GM12875 (cell line): ENCODE results near the gene FAM20B.
A peak's percentile ranks its signal among the peaks of the same experiment; 100 is the strongest.
"Not testable (repeated sequence)": the region's sequence is repeated elsewhere in the genome, so short reads cannot be mapped to it uniquely, and the experiment has no call there.

Experiments
- H3K4me3 ChIP-seq: one replicate; pipeline ENCODE4 v1.5.1; 2011; ENCODE audit warnings: low read depth, low read length, control low read depth
- CTCF ChIP-seq: IDR thresholded peaks from 2 replicates; pipeline ENCODE4 v1.5.1; 2011; ENCODE audit warnings: low read depth, mild to moderate bottlenecking, control low read depth, inconsistent platforms, low read length, moderate library complexity, borderline replicate concordance; ENCODE audit not compliant: insufficient read depth

The FAM20B gene

GRCh38 chr1:178999061-178999460 is 26.6 kb upstream of the FAM20B start:
- no peak overlapping the region for H3K4me3 ChIP-seq
- TF ChIP-seq CTCF = no peak

- H3K4me3 ChIP-seq = no peak overlapping the region
- no peak for TF ChIP-seq CTCF
Measured at GRCh38 chr1:179001451-179001850, 24.2 kb upstream of the FAM20B start.

GRCh38 chr1:179002064-179002463 is 23.6 kb upstream of the FAM20B start:
- H3K4me3 ChIP-seq = not testable (repeated sequence)

GRCh38 chr1:179002552-179003345 is 22.9 kb upstream of the FAM20B start:
- peak; percentile 89 for TF ChIP-seq CTCF
- H3K4me3 ChIP-seq = no peak overlapping the region

- H3K4me3 ChIP-seq = no peak overlapping the region
- no peak for TF ChIP-seq CTCF
Measured at GRCh38 chr1:179003512-179004066, 22.1 kb upstream of the FAM20B start.

GRCh38 chr1:179007233-179007632 is 18.5 kb upstream of the FAM20B start:
- TF ChIP-seq CTCF = no peak
- no peak overlapping the region for H3K4me3 ChIP-seq

GRCh38 chr1:179010671-179011070 is 15.0 kb upstream of the FAM20B start:
- TF ChIP-seq CTCF = no peak
- H3K4me3 ChIP-seq = no peak overlapping the region

- no peak for TF ChIP-seq CTCF
- no peak overlapping the region for H3K4me3 ChIP-seq
Measured at GRCh38 chr1:179012038-179012437, 13.7 kb upstream of the FAM20B start.
